ENCODE results near the gene PTPRR. TPM values are rescaled to one million over a fixed set of nuclear protein-coding genes. Genes with fewer than 3 reads are reported as not detected.
A peak's percentile ranks its signal among the peaks of the same experiment; 100 is the strongest.

The PTPRR gene
- total and polyA plus RNA-seq, 4 donors = 0.17 to 1.5 (median 0.61) TPM

DNA sequence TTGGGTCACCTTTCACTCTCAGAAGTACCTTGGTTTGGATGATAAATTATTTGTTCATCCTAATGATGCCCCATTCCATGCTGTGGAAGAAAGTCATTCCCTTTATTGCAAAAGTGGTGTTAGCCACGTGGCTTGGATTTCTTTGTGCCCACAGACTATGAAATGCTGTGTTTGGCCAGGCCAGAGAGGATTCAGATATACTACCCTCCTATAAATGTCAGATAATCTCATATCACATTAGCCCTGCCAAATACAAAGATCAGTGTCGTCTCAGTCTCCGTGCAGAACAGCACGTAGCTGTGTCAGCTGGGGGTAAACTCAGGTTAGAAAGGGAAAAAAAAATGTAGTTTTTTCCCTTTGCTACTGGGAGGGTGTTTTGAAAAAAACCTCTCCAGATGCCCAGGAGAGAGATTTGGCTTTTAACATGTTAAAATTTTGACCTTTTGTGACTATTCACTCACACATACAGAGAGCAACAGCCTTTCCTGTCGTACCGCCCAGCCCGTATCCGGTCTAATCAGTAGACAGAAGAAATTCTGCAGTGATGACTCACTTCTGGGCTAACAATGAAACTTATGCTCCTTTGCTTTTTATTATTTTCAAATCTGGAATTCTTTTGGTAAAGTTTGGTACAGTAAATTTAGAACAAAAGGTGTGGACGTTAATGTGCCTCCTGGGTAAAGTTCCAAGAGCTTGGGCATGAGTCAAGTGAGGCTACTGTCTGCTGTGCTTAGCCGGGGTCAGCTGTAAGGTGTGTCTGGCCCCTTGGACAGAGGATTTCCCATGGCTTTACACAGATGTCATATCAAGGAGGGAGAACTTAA, 274.8 kb downstream of the PTPRR start:
- Histone ChIP-seq H3K27ac (ENCODE audit: low read depth in 1 of 2, low read length in 1 of 2) (peak overlapping the region; percentile 70 to 79), H3K4me3 (no peak overlapping the region), H3K9ac (ENCODE audit: insufficient read depth in 1 of 2, low read length in 2 of 2) (no peak overlapping the region), H3K36me3 (ENCODE audit: control insufficient read depth in 4 of 4, insufficient read depth in 4 of 4, low read length in 4 of 4) (no peaks in the 10 kb centered on the region), H3K4me1 (ENCODE audit: control insufficient read depth in 5 of 5, insufficient read depth in 5 of 5, low read length in 5 of 5) (peaks cover 2 to 29% (median 6%) of the 10 kb centered on the region in 5 donors), H3K9me3 (ENCODE audit: control insufficient read depth in 4 of 4, insufficient read depth in 3 of 4, low read length in 3 of 4) (no peaks in the 10 kb centered on the region), H3K27me3 (ENCODE audit: control insufficient read depth in 3 of 3, insufficient read depth in 3 of 3, low read length in 2 of 3) (no peaks in the 10 kb centered on the region)
- DNase-seq (peak; percentile 65 to 86 (median 82)), ATAC-seq (ENCODE audit: insufficient read depth, low FRiP score) (peak; percentile 86)
- 18 to 24% methylated on average over 10 of the region's 10 CpGs for WGBS, 2 donors
- TF ChIP-seq CTCF (IDR thresholded peaks at IDR 0.05; ENCODE audit: control extremely low read depth, extremely low read depth) = no peak

- Histone ChIP-seq H3K9ac (ENCODE audit: insufficient read depth in 1 of 2, low read length in 2 of 2) (no peak overlapping the region), H3K36me3 (ENCODE audit: control insufficient read depth in 4 of 4, insufficient read depth in 4 of 4, low read length in 4 of 4) (no peaks in the 10 kb centered on the region), H3K27ac (ENCODE audit: low read depth in 1 of 2, low read length in 1 of 2) (peak overlapping the region in 1 of 2 donors; percentile 13), H3K4me3 (no peak overlapping the region), H3K9me3 (ENCODE audit: control insufficient read depth in 4 of 4, insufficient read depth in 3 of 4, low read length in 3 of 4) (no peaks in the 10 kb centered on the region), H3K4me1 (ENCODE audit: control insufficient read depth in 5 of 5, insufficient read depth in 5 of 5, low read length in 5 of 5) (peaks cover 2 to 29% (median 6%) of the 10 kb centered on the region in 5 donors), H3K27me3 (ENCODE audit: control insufficient read depth in 3 of 3, insufficient read depth in 3 of 3, low read length in 2 of 3) (no peaks in the 10 kb centered on the region)
- no peak for ATAC-seq (ENCODE audit: insufficient read depth, low FRiP score)
- no peak for TF ChIP-seq CTCF (IDR thresholded peaks at IDR 0.05; ENCODE audit: control extremely low read depth, extremely low read depth)
- WGBS, 2 donors = 94% methylated on average over 2 of the region's 2 CpGs
- DNase-seq = no peak
Measured at GRCh38 chr12:70644861-70645260, 275.7 kb downstream of the PTPRR start.

GRCh38 chr12:70643939-70644338, 276.6 kb downstream of the PTPRR start:
- H3K27ac ChIP-seq (ENCODE audit: low read depth in 1 of 2, low read length in 1 of 2) = no peak overlapping the region
- no peaks in the 10 kb centered on the region for H3K36me3 ChIP-seq (ENCODE audit: control insufficient read depth in 4 of 4, insufficient read depth in 4 of 4, low read length in 4 of 4)
- H3K9ac ChIP-seq (ENCODE audit: insufficient read depth in 1 of 2, low read length in 2 of 2) = no peak overlapping the region
- no peak for TF ChIP-seq CTCF (IDR thresholded peaks at IDR 0.05; ENCODE audit: control extremely low read depth, extremely low read depth)
- DNase-seq (no peak), ATAC-seq (ENCODE audit: insufficient read depth, low FRiP score) (no peak)
- H3K9me3 ChIP-seq (ENCODE audit: control insufficient read depth in 4 of 4, insufficient read depth in 3 of 4, low read length in 3 of 4) = no peaks in the 10 kb centered on the region
- WGBS, 2 donors = 81 to 90% methylated on average over 3 of the region's 3 CpGs
- no peaks in the 10 kb centered on the region for H3K27me3 ChIP-seq (ENCODE audit: control insufficient read depth in 3 of 3, insufficient read depth in 3 of 3, low read length in 2 of 3)
- peaks cover 2 to 29% (median 6%) of the 10 kb centered on the region in 5 donors for H3K4me1 ChIP-seq (ENCODE audit: control insufficient read depth in 5 of 5, insufficient read depth in 5 of 5, low read length in 5 of 5)
- H3K4me3 ChIP-seq = no peak overlapping the region

All from lung (tissue), 12 donors.